Activated CD4-positive, alpha-beta T cell treated with anti-CD3 and anti-CD28 coated beads for 48 hours (primary cell): ENCODE measurements around the gene SLC12A8.

Source experiments
- DNase-seq: peaks from one replicate; pipeline ENCODE4 v3.0.0-alpha.2; 2020

Gene SLC12A8

DNA sequence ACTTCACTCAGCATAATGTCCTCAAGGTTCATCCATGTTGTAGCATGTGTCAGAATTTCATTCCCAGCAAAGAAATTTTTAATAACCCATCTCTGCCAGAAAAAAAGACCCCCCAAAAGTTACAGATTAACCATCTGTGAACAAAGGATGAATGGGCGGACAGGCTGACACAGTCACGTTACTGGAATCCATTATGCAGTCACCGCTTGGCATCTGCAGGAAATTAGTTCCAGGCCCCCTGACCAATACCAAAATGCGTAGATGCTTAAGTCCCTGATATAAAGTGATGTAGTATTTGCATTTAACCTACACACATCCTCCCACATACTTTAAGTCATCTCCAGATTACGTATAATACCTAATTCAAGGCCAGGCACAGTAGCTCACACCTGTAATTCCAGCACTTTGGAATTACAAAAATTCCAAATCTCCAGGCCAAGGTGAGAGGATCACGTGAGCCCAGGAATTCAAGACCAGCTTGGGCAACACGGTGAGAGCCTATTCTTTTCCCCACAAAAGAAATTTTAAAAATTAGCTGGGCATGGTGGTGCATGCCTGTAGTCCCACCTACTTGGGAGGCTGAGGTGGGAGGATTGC, 1.5 kb upstream of the SLC12A8 start:
- DNase-seq, result no peak

DNA sequence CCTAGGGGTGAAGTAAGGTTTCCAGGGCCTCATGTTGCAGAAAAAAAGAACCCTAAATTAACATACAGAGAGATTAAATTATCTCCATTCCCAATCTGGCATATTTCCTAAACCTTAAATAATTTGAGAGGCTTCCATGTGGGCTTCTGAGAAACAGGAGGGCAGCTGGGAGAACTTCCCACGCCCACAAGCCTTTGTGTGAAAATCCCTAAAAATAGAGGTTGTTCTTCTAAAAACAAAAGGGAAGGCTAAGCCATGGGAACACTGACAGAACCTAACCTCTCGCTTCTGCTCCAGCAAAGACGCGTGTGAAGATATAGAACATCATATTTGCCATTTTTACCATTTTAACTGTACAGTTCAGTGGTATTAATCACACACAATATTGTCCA, 812 bp upstream of the SLC12A8 start:
- DNase-seq, result no peak

DNA sequence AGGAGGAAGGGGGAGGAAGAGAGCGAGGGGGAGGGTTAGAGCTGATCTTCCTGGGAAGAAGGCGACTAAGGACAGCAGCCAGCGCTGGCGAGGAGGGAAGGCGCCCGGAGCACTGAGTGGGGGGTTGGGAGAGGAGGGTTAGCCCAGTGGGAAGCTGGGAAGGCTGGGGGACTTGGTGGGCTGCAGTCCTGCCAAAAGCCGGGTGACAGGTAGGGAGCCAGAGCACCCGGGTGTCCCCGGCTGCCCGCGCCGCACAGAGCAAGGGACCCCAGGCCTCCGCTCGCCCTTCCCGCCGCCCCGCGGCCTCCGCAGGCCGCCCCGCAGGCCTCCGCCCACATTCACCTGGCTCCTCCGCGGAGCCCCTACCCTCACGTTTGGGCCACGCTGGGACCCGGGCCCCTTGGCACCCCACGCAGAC, 448 bp downstream of the SLC12A8 start:
- no peak for DNase-seq

DNA sequence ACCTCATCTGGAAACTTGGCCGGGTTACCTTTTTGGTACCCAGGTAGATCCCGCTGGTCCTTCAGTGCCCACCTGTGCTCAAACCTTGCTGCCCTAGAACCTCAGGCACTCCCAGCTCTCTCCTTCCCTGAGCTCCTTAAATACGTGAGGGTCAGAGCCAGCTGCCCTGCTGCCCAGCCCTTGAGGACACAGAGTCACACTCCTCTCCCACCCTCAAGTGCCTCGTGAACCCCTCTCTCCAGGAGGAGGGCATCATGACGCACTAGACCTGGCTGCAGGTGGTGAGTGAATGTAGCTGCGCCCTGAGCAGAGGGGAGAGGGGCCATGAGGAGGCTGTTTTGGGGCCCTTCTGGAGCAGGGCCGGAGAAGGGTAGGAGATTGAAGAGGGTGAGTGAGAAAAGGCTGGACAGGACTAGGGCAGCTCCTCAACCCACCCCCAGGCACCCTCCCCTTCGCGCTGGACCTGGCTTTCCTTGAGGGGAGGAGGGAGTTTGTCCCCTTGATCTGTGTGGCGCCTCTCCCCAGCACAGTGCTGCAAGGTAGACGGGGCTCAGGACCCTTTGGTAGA, 941 bp downstream of the SLC12A8 start:
- no peak for DNase-seq

DNA sequence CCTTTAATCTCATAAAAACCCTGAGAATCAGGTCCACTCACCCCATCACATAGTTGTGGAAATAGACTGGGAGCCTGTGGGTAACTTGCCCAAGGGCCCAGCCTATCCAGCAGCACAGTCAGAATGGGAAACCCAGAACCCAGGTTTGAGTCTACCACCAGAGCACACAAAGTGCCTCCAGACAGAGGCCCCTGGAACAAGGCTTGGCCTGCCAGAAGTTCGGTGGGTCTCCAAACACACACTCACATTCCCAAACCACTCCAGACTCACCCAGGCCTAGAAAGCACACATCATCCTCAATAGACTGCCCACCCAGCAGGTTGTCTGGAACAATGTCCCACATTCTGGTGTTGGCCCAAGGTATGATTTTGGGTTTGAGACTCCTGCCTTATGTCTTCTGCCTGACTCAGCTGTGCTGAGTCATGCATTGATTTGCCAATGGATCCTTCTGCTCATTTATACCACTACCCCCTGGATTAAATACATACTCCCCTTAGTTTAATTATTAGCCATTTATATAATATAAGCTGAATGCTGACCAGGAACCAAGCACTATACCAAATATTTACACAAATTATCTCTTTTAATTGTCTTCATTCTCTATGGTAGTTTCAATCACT, 4.5 kb downstream of the SLC12A8 start:
- DNase-seq, result no peak

DNA sequence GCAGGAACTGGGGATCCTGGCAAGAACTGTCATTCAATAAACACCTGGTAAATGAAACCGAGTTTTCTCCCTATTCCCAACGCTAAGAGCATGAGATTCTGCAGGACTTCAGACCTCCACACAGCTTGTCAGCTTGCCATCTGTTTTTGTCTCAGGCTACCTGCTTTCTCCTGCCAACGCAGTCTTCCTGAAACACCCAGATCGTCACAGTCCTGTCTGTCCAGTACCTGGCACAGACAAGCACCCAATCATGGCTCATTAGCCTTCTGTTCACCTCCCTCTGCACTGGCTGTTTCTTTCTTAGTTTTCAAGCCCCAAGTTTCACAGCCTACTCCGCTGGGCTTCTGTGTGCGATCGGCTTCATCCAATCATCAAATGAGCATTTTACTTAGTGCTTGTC, 5.0 kb downstream of the SLC12A8 start:
- DNase-seq, result no peak

DNA sequence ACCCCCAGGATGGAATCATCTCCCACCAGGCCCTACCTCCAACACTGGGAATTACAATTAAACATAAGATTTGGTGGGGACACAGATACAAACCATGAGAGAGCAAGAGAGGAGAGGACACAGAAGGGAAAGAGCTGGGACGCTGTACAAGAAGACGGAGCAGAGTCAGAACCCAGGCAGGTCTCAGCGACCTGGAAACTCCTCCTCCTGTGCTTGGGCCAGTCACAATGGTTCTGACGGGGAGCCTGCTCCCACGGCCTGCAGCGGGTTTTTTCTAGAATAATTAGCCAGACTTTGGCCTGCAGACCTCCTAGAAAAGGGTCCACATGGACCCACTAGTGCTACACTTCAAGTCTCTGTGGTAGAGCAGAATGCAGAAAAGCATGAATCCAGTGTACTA, 5.6 kb downstream of the SLC12A8 start:
- DNase-seq, result no peak

DNA sequence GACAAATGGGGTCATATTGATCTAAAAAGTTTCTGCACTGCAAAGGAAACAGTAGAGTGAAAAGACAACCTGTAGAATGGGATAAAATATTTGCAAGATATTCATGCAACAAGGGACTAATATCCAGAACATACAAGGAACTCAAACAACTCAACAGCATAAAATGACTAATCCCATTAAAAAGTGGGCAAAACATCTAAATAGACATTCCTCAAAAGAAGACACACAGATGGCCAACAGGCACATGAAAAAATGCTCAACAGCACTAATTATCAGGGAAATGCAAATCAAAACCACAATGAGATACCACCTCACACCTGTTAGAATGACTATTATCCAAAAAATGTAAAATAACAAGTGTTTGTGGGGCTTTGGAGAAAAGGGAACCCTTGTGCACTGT, 8.8 kb downstream of the SLC12A8 start:
- DNase-seq, result no peak

DNA sequence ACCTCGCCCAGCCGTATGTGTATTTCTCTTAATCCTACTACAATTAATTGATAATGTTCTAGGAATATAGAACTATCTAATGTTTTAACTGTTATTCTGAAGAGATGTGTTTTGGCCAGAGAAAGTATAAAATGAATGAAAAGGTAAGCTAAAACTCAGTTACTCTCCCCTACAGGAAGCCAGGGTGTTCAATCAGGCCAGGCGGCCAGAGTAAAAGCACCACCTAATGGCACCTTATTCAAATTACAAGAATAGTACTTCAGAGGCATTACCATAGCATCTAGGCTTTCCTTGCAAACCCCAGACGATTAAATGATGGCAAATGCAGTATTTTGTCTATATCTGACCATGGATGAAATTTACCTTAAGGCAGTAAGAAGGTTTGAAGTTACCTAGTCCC, 10.4 kb downstream of the SLC12A8 start:
- peak; percentile 17 for DNase-seq

DNA sequence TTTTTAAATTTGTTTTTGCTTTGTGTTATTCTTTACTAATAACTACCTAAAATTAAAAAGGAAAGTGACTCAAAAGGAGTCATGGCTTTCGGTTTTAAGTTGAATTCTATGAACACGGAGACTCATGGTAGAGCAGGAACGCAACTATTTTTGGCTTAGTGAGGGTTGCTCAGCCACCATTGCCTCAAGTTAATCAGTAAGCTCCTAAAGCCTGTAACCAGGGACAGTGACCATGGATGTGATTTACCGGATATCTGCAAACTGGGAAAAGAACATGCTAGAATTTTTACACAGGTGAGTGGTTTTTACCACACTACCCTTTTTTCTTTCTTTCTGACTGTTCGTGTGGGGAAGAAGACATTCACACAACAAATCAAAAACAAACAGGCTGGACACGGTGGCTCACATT, 11.8 kb downstream of the SLC12A8 start:
- DNase-seq, result no peak

DNA sequence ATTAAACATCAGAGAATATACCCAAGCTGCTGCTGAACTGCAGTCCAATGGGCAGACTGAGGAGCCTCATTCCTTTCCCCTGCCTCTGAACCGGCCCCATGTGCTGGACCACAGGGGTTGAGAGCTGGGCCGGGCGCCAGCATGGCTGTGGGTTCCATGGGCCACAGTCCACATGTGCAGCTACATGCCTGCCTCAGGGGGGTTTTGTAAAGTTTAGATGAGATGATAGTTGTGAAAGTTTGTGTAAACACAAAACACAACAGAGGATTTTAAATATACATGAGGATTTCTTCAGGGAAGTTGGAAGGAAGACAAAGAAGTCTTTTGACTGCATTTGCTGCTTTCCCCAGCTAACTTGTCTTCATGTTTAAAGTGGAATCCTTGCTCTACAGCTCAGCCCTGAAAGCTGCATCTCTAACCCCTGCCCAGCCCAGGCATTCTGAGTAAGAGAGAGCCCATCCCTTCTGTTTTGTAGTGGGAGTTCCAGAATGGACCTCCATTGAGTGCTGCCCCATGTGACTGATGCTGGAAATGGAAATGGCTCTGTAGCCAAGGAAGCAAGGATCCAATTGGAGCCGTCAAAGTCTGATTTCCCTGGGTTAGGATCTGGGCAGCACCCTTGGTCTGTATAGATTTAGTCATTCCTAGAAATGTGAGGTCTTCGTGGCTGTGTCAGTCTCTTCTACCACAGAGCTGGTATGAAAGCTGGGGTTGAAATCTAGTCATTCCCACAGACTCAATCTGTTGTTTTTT, 17.5 kb downstream of the SLC12A8 start:
- no peak for DNase-seq

DNA sequence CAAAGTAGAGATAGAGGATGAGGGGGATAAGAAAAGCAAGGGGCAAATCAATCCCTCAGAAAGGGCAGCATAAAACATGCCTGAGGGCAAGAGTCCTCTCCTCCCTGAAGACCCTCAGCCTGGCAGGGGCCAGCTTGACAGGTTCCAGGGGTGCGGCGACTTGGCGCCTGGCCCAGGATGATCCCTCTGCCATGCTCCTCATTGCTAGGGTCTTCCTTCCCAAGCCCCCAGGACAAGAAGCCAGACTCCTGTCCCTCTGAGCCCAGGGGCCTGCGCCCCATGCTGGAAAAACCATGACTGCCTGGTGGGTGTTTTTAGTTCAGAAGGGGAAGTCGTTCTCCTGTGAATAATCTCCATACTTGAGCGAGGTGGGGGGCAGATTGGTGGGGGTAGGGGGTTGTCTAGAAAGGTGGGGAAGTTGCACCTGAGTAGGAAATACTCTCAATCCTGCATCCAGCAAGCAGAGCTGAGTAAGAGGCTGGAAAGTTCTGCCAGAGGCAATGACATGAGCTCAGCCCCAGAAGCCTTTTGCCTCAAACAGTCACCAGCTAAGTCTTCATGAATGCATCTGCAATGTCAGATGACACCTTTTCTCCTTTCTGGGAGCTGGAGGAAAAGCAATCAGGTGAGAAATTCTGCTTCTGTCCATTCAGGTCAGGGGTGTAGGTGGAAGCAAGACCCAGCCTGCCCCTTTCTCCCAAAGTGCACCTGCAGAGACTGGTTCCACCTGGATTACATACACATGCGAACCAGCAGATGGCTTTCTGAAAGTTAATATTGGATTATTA, 18.3 kb downstream of the SLC12A8 start:
- DNase-seq, result no peak

DNA sequence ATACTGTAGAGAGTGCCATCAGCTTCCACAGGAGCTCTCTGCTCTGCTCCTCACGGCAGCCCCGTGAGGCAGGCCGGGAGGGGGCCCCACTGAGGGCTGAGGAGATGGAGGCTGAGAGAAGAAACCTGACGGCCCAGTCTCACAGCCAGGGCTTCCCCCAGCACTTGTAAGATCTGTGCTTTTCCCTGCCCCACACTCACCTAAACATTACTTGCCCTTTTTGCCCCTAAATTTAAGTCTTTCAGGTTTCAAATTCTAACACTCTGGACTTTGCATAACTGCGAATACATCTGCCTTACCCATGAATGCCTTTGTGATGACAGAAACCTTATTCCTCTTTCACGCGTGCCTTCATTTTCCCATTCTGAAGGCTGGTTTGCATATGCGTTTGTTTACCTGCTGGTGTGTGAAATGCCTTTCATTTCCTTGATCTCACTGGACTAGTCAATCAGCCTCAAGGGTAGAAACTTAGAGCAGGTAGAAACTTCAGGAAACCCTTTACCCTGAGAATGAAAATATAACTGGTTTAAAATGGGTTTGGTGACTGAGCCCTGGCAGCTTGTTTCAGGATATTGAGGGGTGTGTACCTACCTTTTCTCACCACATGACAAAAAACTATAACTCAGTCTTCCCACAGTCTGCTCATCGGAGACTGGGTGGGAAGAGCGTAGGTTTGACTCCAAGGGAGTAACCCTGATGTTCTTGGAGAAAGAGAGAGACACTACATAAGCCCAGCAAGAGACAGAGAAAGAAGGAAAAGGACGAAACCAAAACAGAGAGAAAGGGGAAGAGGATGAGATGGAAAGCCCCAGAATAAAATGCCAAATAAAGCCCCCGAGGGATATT, 20.1 kb downstream of the SLC12A8 start:
- DNase-seq, result no peak

DNA sequence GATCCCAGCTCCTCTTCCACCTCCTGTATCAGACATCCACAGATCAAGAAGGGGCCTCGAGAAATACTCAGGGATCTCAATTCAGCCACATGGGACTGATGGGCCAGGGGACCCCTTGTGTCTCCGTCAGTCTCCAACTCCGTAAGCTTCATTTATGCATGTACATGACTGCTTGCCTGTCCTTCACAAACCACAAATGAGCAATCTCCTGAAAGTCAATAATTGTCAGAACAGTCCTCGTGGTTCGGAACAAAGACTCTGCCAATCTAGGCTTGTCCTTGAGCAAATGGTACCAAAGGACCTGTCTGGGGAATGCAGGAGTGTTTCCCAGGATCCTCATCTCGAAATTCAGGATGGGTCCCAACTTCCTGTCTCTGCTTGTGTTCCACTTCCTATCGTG, 20.8 kb downstream of the SLC12A8 start:
- DNase-seq, result no peak

DNA sequence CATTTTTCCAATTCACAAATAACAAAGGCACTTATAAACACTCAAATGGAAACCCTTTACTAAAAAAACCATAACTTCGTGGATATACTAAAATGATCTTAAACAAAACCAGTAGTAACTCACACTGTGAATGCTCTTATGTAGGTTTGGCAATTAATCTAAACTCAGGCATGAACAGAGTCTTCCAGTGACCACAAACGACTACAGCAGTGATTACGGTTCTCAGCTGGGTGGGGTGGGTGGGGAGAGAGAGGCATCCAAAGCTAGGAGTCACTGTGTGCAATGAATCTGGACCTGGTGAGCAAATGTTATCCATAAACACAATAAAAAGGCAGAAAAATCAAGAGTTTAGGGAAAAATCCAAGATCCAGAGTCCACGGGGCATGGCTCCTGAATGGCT, 21.3 kb downstream of the SLC12A8 start:
- no peak for DNase-seq

DNA sequence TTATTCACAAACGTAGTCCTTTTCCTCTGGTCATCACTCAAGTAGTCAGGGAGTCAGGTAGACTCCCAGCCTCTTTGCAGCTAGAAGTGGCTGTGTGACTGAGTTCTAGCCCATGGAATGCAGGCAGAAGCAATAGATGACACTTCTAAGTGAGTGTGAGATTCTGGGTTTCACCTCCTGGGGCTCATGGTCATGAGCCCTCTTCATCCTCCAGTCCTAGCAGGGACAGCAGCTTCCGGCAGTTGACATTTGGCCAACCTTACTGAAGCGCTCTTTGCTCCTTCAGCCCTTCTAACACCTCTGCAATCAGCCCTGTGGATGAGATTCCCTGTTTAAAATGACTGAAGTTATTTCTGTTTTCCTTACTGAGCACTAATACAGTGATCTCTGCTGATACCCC, 21.8 kb downstream of the SLC12A8 start:
- no peak for DNase-seq

DNA sequence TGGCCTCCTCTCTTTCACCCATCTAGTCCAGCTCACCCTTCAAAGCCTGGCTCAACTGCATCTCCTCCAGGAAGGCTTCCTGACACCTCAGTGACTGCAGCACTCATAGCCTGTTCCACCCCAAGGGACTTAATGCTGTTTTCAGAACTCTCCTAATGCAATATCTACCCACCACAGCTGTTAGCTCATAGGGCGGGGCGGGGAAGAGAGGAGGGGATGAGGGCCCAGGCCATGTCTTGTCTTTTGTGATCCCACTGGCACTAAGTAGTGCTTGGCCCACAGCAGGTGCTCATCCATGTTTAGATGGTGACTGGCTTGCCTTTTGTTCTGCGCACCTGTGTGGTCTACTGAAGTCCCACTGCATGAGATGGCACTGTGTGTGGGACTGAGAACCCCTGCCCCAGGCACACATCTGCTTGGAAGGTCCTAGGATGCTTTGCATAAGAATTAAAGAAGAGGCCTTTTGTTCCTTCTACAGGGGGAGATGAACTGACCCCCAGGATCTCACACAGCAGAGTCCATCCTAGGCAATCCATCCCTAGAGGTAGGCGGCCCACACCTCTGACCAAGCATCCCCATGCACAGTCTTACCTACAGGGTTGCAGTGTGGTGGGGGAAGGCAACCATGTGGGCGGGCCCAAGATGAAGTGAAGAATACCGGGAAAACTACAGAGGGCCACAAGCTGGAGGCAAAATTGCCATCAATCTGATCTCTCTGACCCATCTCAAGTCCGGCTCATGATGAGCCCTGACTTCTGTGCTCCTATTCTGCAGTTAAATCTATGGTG, 23.0 kb downstream of the SLC12A8 start:
- no peak for DNase-seq

DNA sequence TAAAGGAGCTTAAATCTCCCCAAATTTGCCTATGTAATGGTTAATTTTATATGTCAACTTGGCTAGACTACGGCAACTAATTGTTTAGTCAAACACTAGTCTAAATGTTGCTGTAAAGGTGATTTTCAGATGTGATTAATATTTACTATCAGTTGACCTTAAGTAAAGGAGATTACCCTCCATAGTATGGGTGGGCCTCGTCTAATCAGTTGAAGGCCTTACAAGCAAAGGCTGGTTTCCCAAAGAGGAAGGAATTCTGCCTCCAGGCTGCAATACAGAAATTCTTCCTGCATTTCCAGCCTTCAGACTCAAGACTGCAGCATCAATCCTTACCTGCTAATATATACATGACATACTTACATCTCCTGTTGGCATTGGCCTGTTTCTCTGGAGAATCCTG, 23.6 kb downstream of the SLC12A8 start:
- DNase-seq, result no peak

DNA sequence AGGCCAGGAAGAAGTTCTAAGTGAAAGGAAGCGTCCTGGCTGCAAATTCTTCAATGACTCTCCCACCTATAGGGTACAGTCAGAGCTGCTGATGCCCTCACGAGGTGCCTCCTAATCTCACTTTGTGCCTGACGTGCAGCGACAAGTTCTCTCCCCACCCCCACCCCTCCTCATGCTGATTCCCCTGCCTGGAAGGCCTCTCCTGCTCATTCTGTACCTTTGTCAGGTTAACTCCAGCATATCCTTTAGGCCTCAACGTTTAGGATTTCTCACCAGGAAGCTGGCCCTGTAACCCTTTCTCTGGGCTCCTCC, 25.0 kb downstream of the SLC12A8 start:
- DNase-seq, result no peak

DNA sequence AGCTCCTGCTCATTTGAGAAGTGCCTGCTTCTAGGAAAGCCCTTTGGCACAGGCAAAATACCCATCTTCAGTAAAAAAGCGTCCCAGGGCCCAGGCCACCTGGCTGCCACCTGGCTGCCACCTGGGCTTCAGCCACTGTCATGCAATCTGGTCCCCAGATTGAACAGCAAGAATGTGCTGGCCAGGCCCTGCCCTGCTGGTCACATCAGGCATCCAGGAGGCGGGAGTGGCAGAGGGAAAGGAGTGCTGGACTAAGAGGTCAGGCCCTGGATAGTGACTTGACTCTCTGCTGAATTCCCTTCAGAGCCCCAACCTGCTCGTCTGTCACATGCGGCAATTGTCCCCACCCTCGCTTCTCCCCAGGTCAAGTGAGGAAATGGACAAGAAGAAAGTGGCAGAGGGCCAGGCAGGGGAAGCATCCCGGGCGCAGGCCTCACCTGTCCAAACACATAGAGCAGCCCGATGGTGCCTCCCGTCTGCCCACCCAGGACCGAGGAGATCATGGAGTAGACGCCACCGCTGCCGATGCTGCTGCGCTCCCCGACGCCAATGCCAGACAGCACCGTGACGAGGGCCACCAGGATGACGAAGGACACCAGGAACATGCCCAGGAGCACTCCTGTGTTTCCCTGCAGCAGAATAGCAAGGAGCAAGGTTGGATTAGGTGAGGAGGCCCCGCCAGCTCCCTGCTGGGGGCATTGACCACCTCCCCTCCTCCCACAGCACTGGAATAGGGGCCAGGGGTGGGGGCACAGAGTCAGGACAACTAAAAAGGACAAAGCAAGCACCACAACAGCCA, 25.5 kb downstream of the SLC12A8 start:
- no peak for DNase-seq

DNA sequence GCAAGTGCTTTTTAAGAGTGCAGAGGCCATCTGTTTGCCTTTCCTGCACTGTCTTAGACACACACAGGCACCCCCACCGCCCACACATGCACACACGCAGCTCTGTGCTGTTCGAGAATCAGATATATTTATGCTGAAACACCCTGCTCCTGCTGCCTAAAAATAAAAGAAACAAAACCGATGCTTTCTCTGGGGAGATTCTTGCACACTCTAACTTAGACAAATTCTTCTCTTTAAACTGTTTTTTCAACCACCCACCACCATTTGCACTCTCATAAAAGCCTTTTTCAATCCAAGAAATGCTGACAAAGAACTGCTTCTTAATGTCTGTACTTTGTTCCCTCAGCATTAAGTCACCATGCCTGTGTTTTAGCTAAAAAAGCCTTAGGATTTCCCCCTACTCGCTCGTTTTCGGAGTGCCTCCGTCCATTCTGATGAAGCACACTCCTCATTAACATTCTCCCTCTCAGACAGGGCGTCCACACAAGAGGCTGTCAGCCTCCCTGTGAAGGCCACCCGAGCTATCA, 26.2 kb downstream of the SLC12A8 start:
- peak; percentile 33 for DNase-seq
